GM06990 (cell line): ENCODE measurements around the gene TMEM212.

Source experiments
- DNase-seq: peaks from one replicate; pipeline ENCODE4 v3.0.0-alpha.2; 2011; ENCODE audit not compliant: insufficient read length; ENCODE audit errors: extremely low read depth
- H3K27me3 ChIP-seq: replicated peaks from 2 replicates; pipeline ENCODE4 v1.6.0; 2011; ENCODE audit warnings: low read length; ENCODE audit not compliant: control insufficient read depth, insufficient read depth
- H3K36me3 ChIP-seq: 2 replicates; pipeline ENCODE4 v1.5.1; 2011; ENCODE audit warnings: low read length; ENCODE audit not compliant: control insufficient read depth, insufficient read depth
- H3K4me3 ChIP-seq: replicated peaks from 2 replicates; pipeline ENCODE4 v1.5.1; 2011; ENCODE audit warnings: low read depth, mild to moderate bottlenecking, control low read depth, low read length
- TF ChIP-seq, protein P1 (sequence below): IDR thresholded peaks from 2 replicates; pipeline ENCODE4 v1.5.1; 2011; ENCODE audit warnings: low read length, control low read depth, mild to moderate bottlenecking, inconsistent platforms; ENCODE audit not compliant: insufficient read depth, poor library complexity, severe bottlenecking

TMEM212 gene

GRCh38 chr3:171842864-171843518 lies at the start of gene TMEM212:
Gene TMEM212, plus strand, starts transcription at chr3:171843349. Its CDS starts 35 bp downstream, at chr3:171843384.
- no peak within 1 kb of the TSS for H3K4me3 ChIP-seq
- no peaks in the 10 kb centered on the region for H3K27me3 ChIP-seq
- DNase-seq = no peak
- TF ChIP-seq, protein P1, sequence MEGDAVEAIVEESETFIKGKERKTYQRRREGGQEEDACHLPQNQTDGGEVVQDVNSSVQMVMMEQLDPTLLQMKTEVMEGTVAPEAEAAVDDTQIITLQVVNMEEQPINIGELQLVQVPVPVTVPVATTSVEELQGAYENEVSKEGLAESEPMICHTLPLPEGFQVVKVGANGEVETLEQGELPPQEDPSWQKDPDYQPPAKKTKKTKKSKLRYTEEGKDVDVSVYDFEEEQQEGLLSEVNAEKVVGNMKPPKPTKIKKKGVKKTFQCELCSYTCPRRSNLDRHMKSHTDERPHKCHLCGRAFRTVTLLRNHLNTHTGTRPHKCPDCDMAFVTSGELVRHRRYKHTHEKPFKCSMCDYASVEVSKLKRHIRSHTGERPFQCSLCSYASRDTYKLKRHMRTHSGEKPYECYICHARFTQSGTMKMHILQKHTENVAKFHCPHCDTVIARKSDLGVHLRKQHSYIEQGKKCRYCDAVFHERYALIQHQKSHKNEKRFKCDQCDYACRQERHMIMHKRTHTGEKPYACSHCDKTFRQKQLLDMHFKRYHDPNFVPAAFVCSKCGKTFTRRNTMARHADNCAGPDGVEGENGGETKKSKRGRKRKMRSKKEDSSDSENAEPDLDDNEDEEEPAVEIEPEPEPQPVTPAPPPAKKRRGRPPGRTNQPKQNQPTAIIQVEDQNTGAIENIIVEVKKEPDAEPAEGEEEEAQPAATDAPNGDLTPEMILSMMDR = no peak
- H3K36me3 ChIP-seq = no peaks in the 10 kb centered on the region

DNA sequence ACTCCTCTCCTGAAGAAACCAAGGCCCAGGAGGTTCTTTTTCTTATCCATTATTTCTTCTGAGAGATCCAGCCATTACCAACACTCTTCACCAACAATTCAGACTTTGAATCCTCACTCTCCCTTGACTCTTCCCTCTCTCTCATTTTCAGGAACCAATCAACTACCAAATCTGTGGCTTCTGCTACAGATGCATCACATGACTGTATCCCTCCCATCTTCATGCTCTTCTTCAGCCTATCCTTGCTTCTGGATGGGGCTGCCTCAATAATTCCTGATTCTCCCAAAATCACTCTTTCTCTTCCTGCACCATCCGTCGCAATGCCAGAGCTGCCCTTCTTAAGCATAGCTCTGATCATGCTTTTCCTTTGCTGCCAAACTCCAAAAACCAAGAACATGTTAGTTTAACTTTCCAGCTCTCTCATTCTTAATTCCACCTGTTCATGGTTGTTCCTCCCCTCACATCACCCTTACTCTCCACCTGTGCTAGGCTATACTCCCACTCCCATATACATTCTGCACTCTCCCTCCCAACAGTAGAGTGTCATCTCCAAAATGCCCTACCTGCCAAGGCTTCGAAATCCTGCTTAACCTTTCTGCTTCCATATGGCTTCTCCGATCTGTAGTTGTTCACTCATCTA lies 46.4 kb upstream of the TMEM212 start:
- no peaks in the 10 kb centered on the region for H3K36me3 ChIP-seq
- H3K4me3 ChIP-seq = no peak overlapping the region
- no peak for DNase-seq
- H3K27me3 ChIP-seq = no peaks in the 10 kb centered on the region
- TF ChIP-seq, protein P1 = no peak

DNA sequence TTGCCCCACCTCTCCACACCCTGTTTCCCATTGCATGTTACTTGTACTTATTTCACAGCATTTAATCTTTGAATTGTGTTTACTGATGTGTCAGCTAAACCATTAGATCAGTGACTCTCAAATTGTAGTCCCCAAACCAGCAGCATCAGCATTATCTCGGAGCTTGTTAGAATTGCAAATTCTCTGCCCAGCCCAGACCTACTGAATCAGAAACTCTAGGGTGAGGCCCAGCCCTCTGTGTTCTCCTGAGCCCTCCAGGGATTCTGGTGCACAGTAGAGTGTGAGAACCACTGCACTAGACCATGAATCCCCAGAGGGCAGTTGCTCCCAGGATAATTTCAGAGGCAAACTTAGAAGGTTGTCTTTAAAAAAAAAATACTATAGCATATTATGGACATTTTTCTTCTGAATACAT lies 45.9 kb upstream of the TMEM212 start:
- H3K4me3 ChIP-seq = no peak overlapping the region

DNA sequence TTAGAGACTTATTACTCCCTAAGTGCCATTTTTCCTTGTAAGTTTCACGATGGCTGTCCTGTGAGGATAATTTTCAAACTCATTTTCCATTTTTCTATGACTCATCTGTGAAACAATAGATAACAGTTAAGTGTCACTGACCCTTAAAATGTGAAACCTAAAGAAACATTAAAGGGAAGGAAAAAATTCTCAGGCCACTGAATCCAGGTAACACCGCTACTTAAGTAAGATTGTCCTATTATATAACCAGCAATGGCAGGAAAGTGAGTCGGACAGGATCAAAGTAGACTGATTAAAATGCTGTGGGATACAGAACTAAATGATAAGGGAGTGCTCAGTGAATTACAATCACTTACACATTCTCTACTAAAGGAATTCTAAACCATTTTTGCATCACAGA lies 45.3 kb upstream of the TMEM212 start:
- Histone ChIP-seq H3K4me3 (no peak overlapping the region; the same call in 1 of the 2 replicates), H3K27me3 (no peaks in the 10 kb centered on the region), H3K36me3 (no peaks in the 10 kb centered on the region)
- TF ChIP-seq, protein P1 = no peak
- DNase-seq = no peak

More for the DNA sequence above, 45.9 kb upstream of the TMEM212 start:
- Histone ChIP-seq H3K36me3 (no peaks in the 10 kb centered on the region), H3K27me3 (no peaks in the 10 kb centered on the region)
- no peak for DNase-seq
- TF ChIP-seq, protein P1 = no peak

DNA sequence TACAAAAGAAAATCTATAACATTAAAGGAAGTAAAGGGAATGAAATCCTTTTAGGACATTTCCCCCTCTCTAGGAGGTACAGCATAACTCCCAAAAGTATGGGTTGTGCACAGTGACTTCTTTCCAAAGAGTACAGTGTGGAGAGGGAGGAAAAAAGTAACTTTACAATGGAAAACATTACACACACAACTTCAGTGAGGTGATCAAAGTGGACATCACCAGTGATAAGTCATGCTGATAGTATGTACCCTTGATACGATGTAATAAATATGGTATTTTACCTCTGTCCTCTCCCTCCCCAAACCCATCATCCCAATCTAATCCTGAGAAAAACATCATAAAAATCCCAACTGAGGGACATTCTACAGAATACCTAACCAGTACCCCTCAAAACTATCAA lies 43.6 kb upstream of the TMEM212 start:
- DNase-seq = no peak
- H3K27me3 ChIP-seq = no peaks in the 10 kb centered on the region
- no peak overlapping the region for H3K4me3 ChIP-seq
- no peaks in the 10 kb centered on the region for H3K36me3 ChIP-seq
- TF ChIP-seq, protein P1 = no peak
